Smooth muscle cell (in vitro differentiated cells): Measurements from ENCODE around the gene SEMA4C. TPM values are rescaled to one million over a fixed set of nuclear protein-coding genes. Genes with fewer than 3 reads are reported as not detected.
"Not testable (repeated sequence)": the region's sequence is repeated elsewhere in the genome, so short reads cannot be mapped to it uniquely, and the experiment has no call there.

ENCODE experiments used
- DNase-seq: peaks from one replicate; lab custom pipeline; 2025; ENCODE audit not compliant: unreplicated experiment; lab: John Stamatoyannopoulos, UW
- H2AFZ ChIP-seq: fragments of 200-600 bp; sonication (generic); 2 replicates; pipeline ENCODE4 v1.6.0; 2016; ENCODE audit warnings: antibody characterized with exemption, low read depth, mild to moderate bottlenecking
- H3F3A ChIP-seq: fragments of 200-600 bp; sonication (generic); 2 replicates; pipeline ENCODE4 v1.6.0; 2017; ENCODE audit warnings: antibody characterized with exemption, low read depth
- H3K27ac ChIP-seq: fragments of 200-600 bp; sonication (generic); 2 replicates; pipeline ENCODE4 v1.5.1; 2016; ENCODE audit warnings: low read depth, mild to moderate bottlenecking
- H3K27me3 ChIP-seq: fragments of 200-600 bp; sonication (generic); 2 replicates; pipeline ENCODE4 v1.6.1; 2016; ENCODE audit warnings: low read depth, mild to moderate bottlenecking
- H3K36me3 ChIP-seq: fragments of 200-600 bp; sonication (generic); 2 replicates; pipeline ENCODE4 v1.5.1; 2016; ENCODE audit warnings: low read depth
- H3K4me1 ChIP-seq: fragments of 200-600 bp; sonication (generic); 2 replicates; pipeline ENCODE4 v1.5.1; 2016; ENCODE audit warnings: low read depth
- H3K4me2 ChIP-seq: fragments of 200-600 bp; sonication (generic); 2 replicates; pipeline ENCODE4 v1.6.0; 2016; ENCODE audit warnings: mild to moderate bottlenecking
- H3K4me3 ChIP-seq: fragments of 200-600 bp; sonication (generic); 2 replicates; pipeline ENCODE4 v1.5.1; 2016; ENCODE audit warnings: mild to moderate bottlenecking
- H3K79me2 ChIP-seq: fragments of 200-600 bp; sonication (generic); 2 replicates; pipeline ENCODE4 v1.6.0; 2016; ENCODE audit warnings: low read depth, mild to moderate bottlenecking
- H3K9ac ChIP-seq: fragments of 200-600 bp; sonication (generic); 2 replicates; pipeline ENCODE4 v1.6.0; 2016; ENCODE audit warnings: low read depth
- H3K9me3 ChIP-seq: fragments of 200-600 bp; sonication (generic); replicated peaks from 2 replicates; pipeline ENCODE4 v1.5.1; 2016; ENCODE audit warnings: low read depth
- H4K20me1 ChIP-seq: fragments of 200-600 bp; sonication (generic); 2 replicates; pipeline ENCODE4 v1.6.0; 2016; ENCODE audit warnings: low read depth
- CTCF ChIP-seq: fragments of 200-600 bp; sonication (generic); IDR thresholded peaks from 2 replicates; pipeline ENCODE4 v1.5.1; 2017; ENCODE audit warnings: borderline replicate concordance, mild to moderate bottlenecking, antibody characterized with exemption; ENCODE audit not compliant: insufficient read depth, poor library complexity, severe bottlenecking
- WGBS: methylation state at CpG from one replicate; pipeline ENCODE4 v1.1.7; 2016; ENCODE audit warnings: low lambda C conversion rate; 5-methylcytosine and 5-hydroxymethylcytosine counted together
- polyA plus RNA-seq: library from polyadenylated mRNA; unstranded; fragments of >200 nt; fragmentation: Nextera tagmentation; extraction: Ambion mirVana; gene quantifications from 2 replicates; pipeline ENCODE4 v1.2.1, GENCODE V29; 2016
- total RNA-seq: library from RNA; depleted of rRNA; stranded (reverse); fragments of >200 nt; gene quantifications from 2 replicates; pipeline ENCODE4 v1.2.3, GENCODE V29; 2014

Gene SEMA4C
- total and polyA plus RNA-seq, 2 experiments from 2014 or later: 40.7 to 41.0 TPM

GRCh38 chr2:96890252-96890651 is 20.4 kb upstream of the SEMA4C start:
- Histone ChIP-seq H3K79me2 (no peaks in the 10 kb centered on the region), H3K9me3 (no peaks in the 10 kb centered on the region), H3F3A (peaks cover 33% of the 10 kb centered on the region), H3K27ac (peak overlapping the region; percentile 63), H3K4me2 (peak overlapping the region; percentile 59), H3K27me3 (no peaks in the 10 kb centered on the region), H3K36me3 (no peaks in the 10 kb centered on the region), H4K20me1 (no peaks in the 10 kb centered on the region), H2AFZ (no peak overlapping the region), H3K9ac (no peak overlapping the region), H3K4me3 (no peak overlapping the region), H3K4me1 (peaks cover 38% of the 10 kb centered on the region)
- DNase-seq: no peak
- TF ChIP-seq CTCF: no peak
- 66% methylated on average over 7 of the region's 7 CpGs for WGBS

- H3K9ac ChIP-seq, H3K79me2 ChIP-seq, H3K4me3 ChIP-seq, DNase-seq, H3K36me3 ChIP-seq, H3K27me3 ChIP-seq, H2AFZ ChIP-seq, H4K20me1 ChIP-seq, H3K9me3 ChIP-seq: not testable (repeated sequence)
- WGBS: 94% methylated on average over 5 of the region's 5 CpGs
- peaks cover 37% of the 10 kb centered on the region for H3K4me1 ChIP-seq
- peaks cover 33% of the 10 kb centered on the region for H3F3A ChIP-seq
- H3K27ac ChIP-seq: peak overlapping the region; percentile 63
- H3K4me2 ChIP-seq: peak overlapping the region; percentile 59
Measured at GRCh38 chr2:96889502-96889901, 19.6 kb upstream of the SEMA4C start.

GRCh38 chr2:96888072-96889011 is 18.5 kb upstream of the SEMA4C start:
- WGBS: 51% methylated on average over 12 of the region's 12 CpGs
- H3K4me3 ChIP-seq: no peak overlapping the region
- no peak overlapping the region for H3K9ac ChIP-seq
- no peaks in the 10 kb centered on the region for H3K9me3 ChIP-seq
- H3K27ac ChIP-seq: peak overlapping the region; percentile 58
- no peaks in the 10 kb centered on the region for H3K36me3 ChIP-seq
- no peak for TF ChIP-seq CTCF
- H3K79me2 ChIP-seq: no peaks in the 10 kb centered on the region
- no peaks in the 10 kb centered on the region for H3K27me3 ChIP-seq
- H3K4me2 ChIP-seq: peak overlapping the region; percentile 73
- peaks cover 37% of the 10 kb centered on the region for H3K4me1 ChIP-seq
- no peak for DNase-seq
- H3F3A ChIP-seq: peaks cover 33% of the 10 kb centered on the region
- H2AFZ ChIP-seq: peak overlapping the region; percentile 59
- H4K20me1 ChIP-seq: no peaks in the 10 kb centered on the region

GRCh38 chr2:96887493-96888012 is 17.7 kb upstream of the SEMA4C start:
- H3K9me3 ChIP-seq: no peaks in the 10 kb centered on the region
- TF ChIP-seq CTCF: no peak
- 29% methylated on average over 18 of the region's 18 CpGs for WGBS
- H3K27me3 ChIP-seq: no peaks in the 10 kb centered on the region
- H4K20me1 ChIP-seq: no peaks in the 10 kb centered on the region
- H3F3A ChIP-seq: peaks cover 33% of the 10 kb centered on the region
- peak overlapping the region; percentile 73 for H3K4me2 ChIP-seq
- DNase-seq: no peak
- H3K79me2 ChIP-seq: no peaks in the 10 kb centered on the region
- H2AFZ ChIP-seq: peak overlapping the region; percentile 59
- H3K36me3 ChIP-seq: no peaks in the 10 kb centered on the region
- H3K9ac ChIP-seq: no peak overlapping the region
- H3K4me1 ChIP-seq: peaks cover 37% of the 10 kb centered on the region
- no peak overlapping the region for H3K4me3 ChIP-seq
- peak overlapping the region; percentile 58 for H3K27ac ChIP-seq
